Ecto neural progenitor cell (in vitro differentiated cells): ENCODE measurements around the gene EHMT1.
"Not testable (repeated sequence)": the region's sequence is repeated elsewhere in the genome, so short reads cannot be mapped to it uniquely, and the experiment has no call there.

Experiments
- DNase-seq: peaks from one replicate; pipeline ENCODE4 v3.0.0-alpha.2; 2018; ENCODE audit warnings: low spot score

EHMT1 gene

GRCh38 chr9:137694962-137695875, 76.4 kb downstream of the EHMT1 start:
- DNase-seq = peak; percentile 84

GRCh38 chr9:137696136-137696925, 77.5 kb downstream of the EHMT1 start:
- DNase-seq = no peak

- DNase-seq = no peak
Observed at GRCh38 chr9:137697193-137697592, 78.4 kb downstream of the EHMT1 start.

GRCh38 chr9:137697832-137698231, 79.0 kb downstream of the EHMT1 start:
- no peak for DNase-seq

- no peak for DNase-seq
Observed at GRCh38 chr9:137700911-137701310, 82.1 kb downstream of the EHMT1 start.

GRCh38 chr9:137702615-137703379, 84.0 kb downstream of the EHMT1 start:
- no peak for DNase-seq

GRCh38 chr9:137703842-137704508, 85.2 kb downstream of the EHMT1 start:
- DNase-seq = no peak

GRCh38 chr9:137705443-137705863, 86.6 kb downstream of the EHMT1 start:
- DNase-seq = no peak

GRCh38 chr9:137705906-137706305, 87.1 kb downstream of the EHMT1 start:
- DNase-seq = no peak

GRCh38 chr9:137707361-137707760, 88.6 kb downstream of the EHMT1 start:
- no peak for DNase-seq

GRCh38 chr9:137708590-137709284, 89.9 kb downstream of the EHMT1 start:
- DNase-seq = no peak

GRCh38 chr9:137709411-137710101, 90.8 kb downstream of the EHMT1 start:
- no peak for DNase-seq

- no peak for DNase-seq
Observed at GRCh38 chr9:137710704-137711103, 91.9 kb downstream of the EHMT1 start.

GRCh38 chr9:137711678-137712105, 92.9 kb downstream of the EHMT1 start:
- no peak for DNase-seq

GRCh38 chr9:137715321-137715720, 96.5 kb downstream of the EHMT1 start:
- DNase-seq = no peak

- not testable (repeated sequence) for DNase-seq
Observed at GRCh38 chr9:137715866-137716693, 97.3 kb downstream of the EHMT1 start.

GRCh38 chr9:137716694-137717287, 98.0 kb downstream of the EHMT1 start:
- no peak for DNase-seq

GRCh38 chr9:137717776-137718327, 99.0 kb downstream of the EHMT1 start:
- no peak for DNase-seq

- no peak for DNase-seq
Observed at GRCh38 chr9:137719194-137719593, 100.4 kb downstream of the EHMT1 start.
